Ishikawa (cell line): ENCODE results near the gene PLPP6.
A peak's percentile ranks its signal among the peaks of the same experiment; 100 is the strongest.

Source experiments
- CEBPB ChIP-seq: IDR thresholded peaks from 2 replicates; pipeline ENCODE4 v1.6.1; 2012
- CREB1 ChIP-seq: IDR thresholded peaks from 2 replicates; pipeline ENCODE4 v1.6.1; 2012; ENCODE audit warnings: low read depth
- EGR1 ChIP-seq: IDR thresholded peaks from 2 replicates; pipeline ENCODE4 v1.6.1; 2012
- EP300 ChIP-seq: IDR thresholded peaks from 2 replicates; pipeline ENCODE4 v1.6.1; 2012; ENCODE audit warnings: borderline replicate concordance
- FOXM1 ChIP-seq: IDR thresholded peaks from 2 replicates; pipeline ENCODE4 v1.6.1; 2012; ENCODE audit warnings: low read depth, borderline replicate concordance
- NFIC ChIP-seq: IDR thresholded peaks from 2 replicates; pipeline ENCODE4 v1.6.1; 2012
- RAD21 ChIP-seq: IDR thresholded peaks from 2 replicates; pipeline ENCODE4 v1.6.1; 2012; ENCODE audit warnings: low read depth
- TAF1 ChIP-seq: IDR thresholded peaks from 2 replicates; pipeline ENCODE4 v1.6.1; 2012; ENCODE audit warnings: low read depth, mild to moderate bottlenecking
- TCF12 ChIP-seq: IDR thresholded peaks from 2 replicates; pipeline ENCODE4 v1.6.1; 2012; ENCODE audit warnings: low read depth
- TEAD4 ChIP-seq: IDR thresholded peaks from 2 replicates; pipeline ENCODE4 v1.6.1; 2012
- YY1 ChIP-seq: IDR thresholded peaks from 2 replicates; pipeline ENCODE4 v1.6.1; 2012; ENCODE audit warnings: low read depth
- ZBTB7A ChIP-seq: IDR thresholded peaks from 2 replicates; pipeline ENCODE4 v1.6.1; 2012; ENCODE audit warnings: low read depth
- TF ChIP-seq, protein P1 (sequence below): IDR thresholded peaks from 2 replicates; pipeline ENCODE4 v1.6.1; 2012; ENCODE audit warnings: low read depth, mild to moderate bottlenecking
- TF ChIP-seq, protein P2 (sequence below): IDR thresholded peaks from 2 replicates; pipeline ENCODE4 v1.6.1; 2012
- TF ChIP-seq, protein P3 (sequence below): IDR thresholded peaks from 2 replicates; pipeline ENCODE4 v1.6.1; 2012

PLPP6 gene

DNA sequence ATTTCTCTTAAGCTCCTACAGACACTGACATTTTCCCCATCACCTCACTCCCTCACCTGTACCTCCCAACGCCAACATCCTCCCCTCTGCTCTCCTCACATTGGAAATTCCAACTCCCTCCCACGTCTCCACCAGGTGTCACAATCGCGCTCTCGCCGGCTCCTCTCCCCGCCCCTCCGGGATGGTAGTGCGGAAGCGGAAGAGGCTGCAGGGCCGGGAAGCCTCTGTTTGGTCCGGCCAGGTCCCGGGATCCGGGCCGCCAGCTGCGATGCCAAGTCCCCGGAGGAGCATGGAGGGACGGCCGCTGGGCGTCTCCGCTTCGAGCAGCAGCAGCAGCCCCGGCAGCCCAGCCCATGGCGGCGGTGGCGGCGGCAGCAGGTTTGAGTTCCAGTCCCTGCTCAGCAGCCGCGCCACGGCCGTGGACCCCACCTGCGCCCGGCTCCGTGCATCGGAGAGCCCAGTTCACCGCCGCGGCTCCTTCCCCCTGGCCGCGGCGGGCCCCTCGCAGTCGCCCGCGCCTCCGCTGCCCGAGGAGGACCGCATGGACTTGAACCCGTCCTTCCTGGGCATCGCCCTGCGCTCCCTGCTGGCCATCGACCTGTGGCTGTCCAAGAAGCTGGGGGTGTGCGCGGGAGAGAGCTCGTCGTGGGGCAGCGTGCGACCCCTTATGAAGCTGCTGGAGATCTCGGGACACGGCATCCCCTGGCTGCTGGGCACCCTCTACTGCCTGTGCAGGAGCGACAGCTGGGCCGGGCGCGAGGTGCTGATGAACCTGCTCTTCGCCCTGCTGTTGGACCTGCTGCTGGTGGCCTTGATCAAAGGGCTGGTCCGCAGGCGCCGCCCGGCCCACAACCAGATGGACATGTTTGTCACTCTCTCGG, at the start of gene PLPP6:
TSS of gene PLPP6 (plus strand) at position 187 of the 881 bp plus-strand sequence. CDS start at position 269, 82 bp downstream.
- TF ChIP-seq ZBTB7A = no peak
- peak; percentile 65 for TF ChIP-seq EGR1
- no peak for TF ChIP-seq CREB1
- TF ChIP-seq, protein P1, sequence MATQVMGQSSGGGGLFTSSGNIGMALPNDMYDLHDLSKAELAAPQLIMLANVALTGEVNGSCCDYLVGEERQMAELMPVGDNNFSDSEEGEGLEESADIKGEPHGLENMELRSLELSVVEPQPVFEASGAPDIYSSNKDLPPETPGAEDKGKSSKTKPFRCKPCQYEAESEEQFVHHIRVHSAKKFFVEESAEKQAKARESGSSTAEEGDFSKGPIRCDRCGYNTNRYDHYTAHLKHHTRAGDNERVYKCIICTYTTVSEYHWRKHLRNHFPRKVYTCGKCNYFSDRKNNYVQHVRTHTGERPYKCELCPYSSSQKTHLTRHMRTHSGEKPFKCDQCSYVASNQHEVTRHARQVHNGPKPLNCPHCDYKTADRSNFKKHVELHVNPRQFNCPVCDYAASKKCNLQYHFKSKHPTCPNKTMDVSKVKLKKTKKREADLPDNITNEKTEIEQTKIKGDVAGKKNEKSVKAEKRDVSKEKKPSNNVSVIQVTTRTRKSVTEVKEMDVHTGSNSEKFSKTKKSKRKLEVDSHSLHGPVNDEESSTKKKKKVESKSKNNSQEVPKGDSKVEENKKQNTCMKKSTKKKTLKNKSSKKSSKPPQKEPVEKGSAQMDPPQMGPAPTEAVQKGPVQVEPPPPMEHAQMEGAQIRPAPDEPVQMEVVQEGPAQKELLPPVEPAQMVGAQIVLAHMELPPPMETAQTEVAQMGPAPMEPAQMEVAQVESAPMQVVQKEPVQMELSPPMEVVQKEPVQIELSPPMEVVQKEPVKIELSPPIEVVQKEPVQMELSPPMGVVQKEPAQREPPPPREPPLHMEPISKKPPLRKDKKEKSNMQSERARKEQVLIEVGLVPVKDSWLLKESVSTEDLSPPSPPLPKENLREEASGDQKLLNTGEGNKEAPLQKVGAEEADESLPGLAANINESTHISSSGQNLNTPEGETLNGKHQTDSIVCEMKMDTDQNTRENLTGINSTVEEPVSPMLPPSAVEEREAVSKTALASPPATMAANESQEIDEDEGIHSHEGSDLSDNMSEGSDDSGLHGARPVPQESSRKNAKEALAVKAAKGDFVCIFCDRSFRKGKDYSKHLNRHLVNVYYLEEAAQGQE = no peak
- no peak for TF ChIP-seq EP300
- TF ChIP-seq TCF12 = peak; percentile 57; the same call in 1 of the 2 replicates
- TF ChIP-seq, protein P2, sequence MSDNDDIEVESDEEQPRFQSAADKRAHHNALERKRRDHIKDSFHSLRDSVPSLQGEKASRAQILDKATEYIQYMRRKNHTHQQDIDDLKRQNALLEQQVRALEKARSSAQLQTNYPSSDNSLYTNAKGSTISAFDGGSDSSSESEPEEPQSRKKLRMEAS = peak; percentile 67
- peak; percentile 48 for TF ChIP-seq RAD21
- no peak for TF ChIP-seq FOXM1
- peak; percentile 66; the same call in 1 of the 2 replicates for TF ChIP-seq TEAD4
- no peak for TF ChIP-seq NFIC
- TF ChIP-seq YY1 = peak; percentile 67
- peak; percentile 79 for TF ChIP-seq TAF1
- TF ChIP-seq, protein P3, sequence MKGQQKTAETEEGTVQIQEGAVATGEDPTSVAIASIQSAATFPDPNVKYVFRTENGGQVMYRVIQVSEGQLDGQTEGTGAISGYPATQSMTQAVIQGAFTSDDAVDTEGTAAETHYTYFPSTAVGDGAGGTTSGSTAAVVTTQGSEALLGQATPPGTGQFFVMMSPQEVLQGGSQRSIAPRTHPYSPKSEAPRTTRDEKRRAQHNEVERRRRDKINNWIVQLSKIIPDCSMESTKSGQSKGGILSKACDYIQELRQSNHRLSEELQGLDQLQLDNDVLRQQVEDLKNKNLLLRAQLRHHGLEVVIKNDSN = peak; percentile 16; the same call in 1 of the 2 replicates
- TF ChIP-seq CEBPB = peak; percentile 53

DNA sequence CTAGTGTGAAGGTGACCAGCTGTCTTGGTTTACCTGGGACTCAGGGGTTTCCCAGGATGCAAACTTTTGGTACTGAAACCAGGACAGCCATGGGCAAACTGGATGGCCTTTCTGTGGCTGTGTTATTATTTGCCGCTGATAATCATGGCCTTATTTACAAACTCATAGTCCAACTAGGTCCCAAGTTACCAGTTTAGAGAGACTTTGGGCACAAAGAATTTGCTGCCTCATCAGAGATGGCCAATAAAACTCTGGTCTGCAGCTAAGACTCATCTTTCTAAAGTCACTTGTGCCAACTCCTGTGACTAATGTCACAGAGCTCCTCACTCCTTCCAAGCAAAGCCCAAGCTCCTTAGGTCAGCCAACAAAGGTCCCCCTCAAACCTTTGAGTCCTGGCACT, 47.5 kb upstream of the PLPP6 start:
- no peak for TF ChIP-seq CREB1
- TF ChIP-seq FOXM1 = no peak
- TF ChIP-seq, protein P2 = no peak
- no peak for TF ChIP-seq YY1
- TF ChIP-seq, protein P1 = no peak
- no peak for TF ChIP-seq TEAD4
- TF ChIP-seq RAD21 = no peak
- TF ChIP-seq TCF12 = no peak
- no peak for TF ChIP-seq NFIC
- no peak for TF ChIP-seq EP300

DNA sequence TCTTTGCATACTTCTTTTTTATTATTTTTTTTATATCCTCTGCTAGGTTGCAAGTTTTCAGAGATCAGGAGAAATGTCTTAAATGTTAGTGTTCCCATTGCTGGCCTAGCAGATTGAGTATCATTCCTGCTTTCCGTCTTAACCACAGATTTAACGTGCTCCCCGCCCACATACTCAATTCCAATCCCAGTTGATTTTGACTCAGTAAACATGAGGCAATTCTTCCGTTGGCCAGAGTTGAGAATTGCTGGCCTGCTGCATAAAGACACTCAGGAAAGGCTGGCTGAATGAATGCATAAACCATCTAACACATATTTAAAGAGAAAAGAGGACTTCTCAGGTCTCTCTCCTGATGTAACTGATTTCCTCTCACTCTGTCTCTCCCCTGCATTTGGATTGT, 46.8 kb upstream of the PLPP6 start:
- TF ChIP-seq TCF12 (no peak), RAD21 (no peak), EGR1 (no peak), CREB1 (no peak), TAF1 (no peak)
- TF ChIP-seq, protein P1 = no peak

DNA sequence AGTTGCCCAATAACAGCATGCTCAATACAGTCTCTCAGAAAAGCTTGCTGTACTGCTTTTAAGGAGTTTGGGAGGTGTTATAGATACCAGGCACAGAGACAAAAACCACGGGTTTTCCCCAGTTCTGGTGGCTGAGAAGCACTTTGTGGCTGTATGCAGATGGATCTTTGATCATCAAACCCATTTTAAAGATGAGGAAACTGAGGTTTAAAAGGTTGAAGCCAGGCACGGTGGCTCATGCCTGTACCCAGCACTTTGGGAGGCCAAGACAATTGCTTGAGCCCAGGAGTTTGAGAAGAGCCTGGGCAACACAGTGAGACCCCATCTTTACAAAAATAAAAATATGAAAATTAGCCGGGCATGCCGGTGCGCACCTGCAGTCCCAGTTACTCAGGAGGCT, 46.3 kb upstream of the PLPP6 start:
- TF ChIP-seq, protein P2 = no peak
- no peak for TF ChIP-seq ZBTB7A
- no peak for TF ChIP-seq TAF1
- no peak for TF ChIP-seq TEAD4
- TF ChIP-seq FOXM1 = no peak
- TF ChIP-seq TCF12 = no peak
- TF ChIP-seq, protein P1 = no peak
- no peak for TF ChIP-seq CREB1
- TF ChIP-seq CEBPB = no peak
- no peak for TF ChIP-seq NFIC
